Vagina (tissue), 2 donors: ENCODE results near the gene AQP12B. TPM values are rescaled to one million over a fixed set of nuclear protein-coding genes. Genes with fewer than 3 reads are reported as not detected.

Experiments
- DNase-seq, 2 donors: peaks; one replicate each; pipeline ENCODE4 v3.0.0-alpha.2; 2017; ENCODE audit errors: extremely low spot score in 2 of 2
- H3K27ac ChIP-seq: fragments of 200-600 bp; sonication (generic); one replicate; pipeline ENCODE4 v1.5.1; 2019
- H3K27me3 ChIP-seq: fragments of 200-600 bp; sonication (generic); one replicate; pipeline ENCODE4 v1.5.1; 2019
- H3K36me3 ChIP-seq, 2 donors: fragments of 200-600 bp; sonication (generic); one replicate each; pipeline ENCODE4 v1.5.1; 2017 to 2019
- H3K4me1 ChIP-seq: fragments of 200-600 bp; sonication (generic); one replicate; pipeline ENCODE4 v1.5.1; 2019
- H3K4me3 ChIP-seq, 2 donors: fragments of 200-600 bp; sonication (generic); 1 replicate in 1 of 2; 2 replicates in 1 of 2; pipeline ENCODE4 v1.5.1; 2016 to 2019
- H3K9me3 ChIP-seq: fragments of 200-600 bp; sonication (generic); one replicate; pipeline ENCODE4 v1.5.1; 2019
- CTCF ChIP-seq, 3 experiments: fragments of 450-650 bp in 2 of 3; fragments of 200-600 bp in 1 of 3; sonication (generic) in 1 of 3; IDR thresholded peaks; one replicate each; pipeline ENCODE4 v1.5.1; 2017 to 2019; ENCODE audit warnings: antibody characterized with exemption in 3 of 3, mild to moderate bottlenecking in 2 of 3, moderate library complexity in 2 of 3
- POLR2A ChIP-seq, 2 donors: fragments of 450-650 bp; IDR thresholded peaks; one replicate each; pipeline ENCODE4 v1.6.1; 2017; ENCODE audit warnings: antibody characterized with exemption in 2 of 2, mild to moderate bottlenecking in 2 of 2, moderate library complexity in 2 of 2
- POLR2AphosphoS5 ChIP-seq, 2 donors: sonication (generic); formaldehyde crosslinking; IDR thresholded peaks; one replicate each; pipeline ENCODE4 v1.9.0; 2017; ENCODE audit warnings: antibody characterized with exemption in 2 of 2, mild to moderate bottlenecking in 2 of 2, low read depth in 1 of 2; ENCODE audit not compliant: insufficient read depth in 1 of 2
- intact Hi-C: fragments of 100-400 bp; cut with DNase I; formaldehyde crosslinking; loops from one replicate; pipeline ENCODE4 v1.15.1; 2023
- total RNA-seq: library from RNA; depleted of rRNA; stranded (reverse); fragments of >200 nt; gene quantifications from one replicate; pipeline ENCODE4 v1.2.3, GENCODE V29; 2016

Gene AQP12B
- total RNA-seq, 1 donor from 2014 or later, result not detected

- DNase-seq, result no peak
These were observed 35.2 kb upstream of the AQP12B start for GRCh38 chr2:240717681-240718581.

GRCh38 chr2:240717181-240717641, 34.5 kb upstream of the AQP12B start:
- intact Hi-C loops, result no loop called here

More at GRCh38 chr2:240717681-240718581, 35.2 kb upstream of the AQP12B start:
- intact Hi-C loops, result no loop called here
- no peak overlapping the region for H3K27ac ChIP-seq
- no peaks in the 10 kb centered on the region for H3K9me3 ChIP-seq
- no peak overlapping the region for H3K4me3 ChIP-seq
- H3K27me3 ChIP-seq, result no peaks in the 10 kb centered on the region
- no peaks in the 10 kb centered on the region for H3K36me3 ChIP-seq
- no peaks in the 10 kb centered on the region for H3K4me1 ChIP-seq
- TF ChIP-seq POLR2A (IDR thresholded peaks at IDR 0.05) (no peak), POLR2AphosphoS5 (IDR thresholded peaks at IDR 0.05; ENCODE audit: insufficient read depth in 1 of 2, low read depth in 1 of 2) (no peak), CTCF (IDR thresholded peaks at IDR 0.05) (no peak)

GRCh38 chr2:240716130-240716798, 33.6 kb upstream of the AQP12B start:
- Histone ChIP-seq H3K27ac (no peak overlapping the region), H3K4me3 (no peak overlapping the region), H3K27me3 (no peaks in the 10 kb centered on the region), H3K36me3 (no peaks in the 10 kb centered on the region), H3K4me1 (no peaks in the 10 kb centered on the region), H3K9me3 (no peaks in the 10 kb centered on the region)
- TF ChIP-seq CTCF (IDR thresholded peaks at IDR 0.05) (no peak), POLR2A (IDR thresholded peaks at IDR 0.05) (no peak), POLR2AphosphoS5 (IDR thresholded peaks at IDR 0.05; ENCODE audit: insufficient read depth in 1 of 2, low read depth in 1 of 2) (no peak)
- no peak for DNase-seq
- intact Hi-C loops, result no loop called here

More at GRCh38 chr2:240717181-240717641, 34.5 kb upstream of the AQP12B start:
- TF ChIP-seq POLR2AphosphoS5 (IDR thresholded peaks at IDR 0.05; ENCODE audit: insufficient read depth in 1 of 2, low read depth in 1 of 2), result no peak
- TF ChIP-seq POLR2A (IDR thresholded peaks at IDR 0.05), result no peak
- TF ChIP-seq CTCF (IDR thresholded peaks at IDR 0.05), result no peak
- H3K9me3 ChIP-seq, result no peaks in the 10 kb centered on the region
- no peak overlapping the region for H3K27ac ChIP-seq
- H3K4me3 ChIP-seq, result no peak overlapping the region
- no peaks in the 10 kb centered on the region for H3K36me3 ChIP-seq
- no peak for DNase-seq
- no peaks in the 10 kb centered on the region for H3K4me1 ChIP-seq
- H3K27me3 ChIP-seq, result no peaks in the 10 kb centered on the region

- intact Hi-C loops, result no loop called here
- TF ChIP-seq CTCF (IDR thresholded peaks at IDR 0.05) (no peak), POLR2A (IDR thresholded peaks at IDR 0.05) (no peak), POLR2AphosphoS5 (IDR thresholded peaks at IDR 0.05; ENCODE audit: insufficient read depth in 1 of 2, low read depth in 1 of 2) (no peak)
These were observed 32.4 kb upstream of the AQP12B start for GRCh38 chr2:240714747-240715725.

More at GRCh38 chr2:240714747-240715725, 32.4 kb upstream of the AQP12B start:
- H3K9me3 ChIP-seq, result no peaks in the 10 kb centered on the region
- no peaks in the 10 kb centered on the region for H3K36me3 ChIP-seq
- no peak overlapping the region for H3K27ac ChIP-seq
- DNase-seq, result no peak
- H3K4me1 ChIP-seq, result no peaks in the 10 kb centered on the region
- no peaks in the 10 kb centered on the region for H3K27me3 ChIP-seq
- H3K4me3 ChIP-seq, result no peak overlapping the region
